ENCODE measurements around the gene SOAT2. TPM values are rescaled to one million over a fixed set of nuclear protein-coding genes. Genes with fewer than 3 reads are reported as not detected.

SOAT2 gene
- total RNA-seq, 1 experiment from 2014 or later, result not detected

GRCh38 chr12:53173085-53173715 is 69.9 kb downstream of the SOAT2 start:
- Histone ChIP-seq H3K79me1 (ENCODE audit: insufficient read depth, low read depth, low read length, poor library complexity, severe bottlenecking) (no peaks in the 10 kb centered on the region), H4K8ac (replicated peaks; ENCODE audit: insufficient read length, low read depth, low read length) (no peak overlapping the region), H3K18ac (ENCODE audit: insufficient read length, low read depth, low read length) (no peak overlapping the region), H3K4me1 (ENCODE audit: insufficient read depth, low read length) (no peaks in the 10 kb centered on the region; the same call in 1 of the 2 replicates), H2AK5ac (ENCODE audit: insufficient read length, low read length) (no peak overlapping the region), H2BK5ac (ENCODE audit: insufficient read length, low read length) (no peak overlapping the region), H3K27ac (ENCODE audit: insufficient read length, low read depth, low read length) (no peak overlapping the region), H3K9ac (ENCODE audit: extremely low read depth, insufficient read length, low read length) (no peak overlapping the region), H3T11ph (ENCODE audit: low read length) (no peak overlapping the region), H3K9me3 (ENCODE audit: control insufficient read depth, low read depth, low read length) (no peaks in the 10 kb centered on the region), H3K27me3 (ENCODE audit: insufficient read depth, low read length) (peaks cover 26% of the 10 kb centered on the region), H3K56ac (ENCODE audit: insufficient read length, low read depth, low read length) (no peak overlapping the region), H2BK20ac (ENCODE audit: low read depth, low read length, poor library complexity, severe bottlenecking) (no peak overlapping the region), H3K23ac (ENCODE audit: insufficient read length, low read depth, low read length) (no peak overlapping the region), H2BK120ac (ENCODE audit: low read depth, low read length, poor library complexity, severe bottlenecking) (no peak overlapping the region), H3K23me2 (ENCODE audit: insufficient read length, low read depth, low read length, poor library complexity, severe bottlenecking) (no peaks in the 10 kb centered on the region), H4K91ac (ENCODE audit: insufficient read length, low read depth, low read length) (no peak overlapping the region), H2BK15ac (ENCODE audit: low read depth, low read length) (no peak overlapping the region), H3K4ac (ENCODE audit: low read depth, low read length) (no peak overlapping the region), H4K5ac (ENCODE audit: insufficient read length, low read depth, low read length) (no peak overlapping the region), H2BK12ac (ENCODE audit: insufficient read length, low read depth, low read length) (no peak overlapping the region), H2AFZ (ENCODE audit: low read length) (no peak overlapping the region), H3K14ac (ENCODE audit: insufficient read depth, low read length) (no peak overlapping the region), H3K79me2 (ENCODE audit: insufficient read depth, low read length) (no peaks in the 10 kb centered on the region), H4K20me1 (ENCODE audit: control insufficient read depth, insufficient read depth, insufficient read length) (no peaks in the 10 kb centered on the region), H3K4me2 (ENCODE audit: insufficient read depth, insufficient read length, low read length) (no peak overlapping the region)
- TF ChIP-seq CTCF (conservative IDR thresholded peaks at IDR 0.05), result no peak
- Mint-ChIP-seq H3K9me3 (no peaks in the 10 kb centered on the region; a peak in 1 of 5 replicates), H3K36me3 (ENCODE audit: insufficient read depth in 1 of 3, low read depth in 3 of 3) (peaks cover 0 to 6% (median 0%) of the 10 kb centered on the region in 3 experiments; a peak in 1 of 7 replicates), H3K4me3 (no peak overlapping the region), H3K4me1 (peaks cover 11 to 21% of the 10 kb centered on the region in 2 experiments), H3K27me3 (ENCODE audit: low read depth) (peaks cover 95% of the 10 kb centered on the region), H3K27ac (no peak overlapping the region)
- no CpG with 5 or more reads among the region's 10 CpGs for WGBS (ENCODE audit: extremely low coverage, insufficient read length, low lambda C conversion rate)
- no peak for DNase-seq

Small RNAs within 50 kb of the gene (microRNA-seq; reads per million reads assigned to microRNA genes)
- gene MIR6757 (ENCODE audit: borderline microRNAs expressed), result not detected

Other genes starting within 250 kb of the SOAT2 start
- gene KRT8, start 198.4 kb upstream of the SOAT2 start, total RNA-seq (2021), result 244 and 247 TPM in 2 replicates
- 245 and 263 TPM in 2 replicates for gene KRT18, start 154.4 kb upstream of the SOAT2 start, total RNA-seq (2021)
- 713 and 723 TPM in 2 replicates for gene EIF4B, start 97.0 kb upstream of the SOAT2 start, total RNA-seq (2021)
- 3.6 and 4.5 TPM in 2 replicates for gene TNS2, start 53.4 kb upstream of the SOAT2 start, total RNA-seq (2021)
- 5.8 and 6.5 TPM in 2 replicates for gene SPRYD3, start 24.1 kb upstream of the SOAT2 start, total RNA-seq (2021)
- 4.2 and 5.7 TPM in 2 replicates for gene IGFBP6, start 5.8 kb upstream of the SOAT2 start, total RNA-seq (2021)
- 41.2 and 47.2 TPM in 2 replicates for gene ZNF740, start 77.2 kb downstream of the SOAT2 start, total RNA-seq (2021)
- 7.4 and 7.7 TPM in 2 replicates for gene CSAD, start 77.4 kb downstream of the SOAT2 start, total RNA-seq (2021)
- gene ITGB7, start 103.8 kb downstream of the SOAT2 start, total RNA-seq (2021), result 0.26 and 0.39 TPM in 2 replicates
- gene RARG, start 128.7 kb downstream of the SOAT2 start, total RNA-seq (2021), result 42.6 and 43.7 TPM in 2 replicates
- gene ESPL1, start 164.8 kb downstream of the SOAT2 start, total RNA-seq (2021), result 43.2 and 43.3 TPM in 2 replicates
- 285 and 292 TPM in 2 replicates for gene PFDN5, start 192.1 kb downstream of the SOAT2 start, total RNA-seq (2021)
- 89.5 and 91.8 TPM in 2 replicates for gene MYG1, start 196.2 kb downstream of the SOAT2 start, total RNA-seq (2021)
- gene AAAS, start 218.1 kb downstream of the SOAT2 start, total RNA-seq (2021), result 83.9 and 85.8 TPM in 2 replicates
- gene SP7, start 232.9 kb downstream of the SOAT2 start, total RNA-seq (2021), result not detected in 2 replicates

Measured in H9 (cell line).